GM19463 (cell line): ENCODE measurements around the gene MSI2.

Experiments used
- ATAC-seq: cut with Tn5 transposase; IDR thresholded peaks from one replicate; pipeline ENCODE4 v1.9.1; 2021; ENCODE audit warnings: mild to moderate bottlenecking, moderate library complexity; ENCODE audit not compliant: unreplicated experiment

MSI2 gene

DNA sequence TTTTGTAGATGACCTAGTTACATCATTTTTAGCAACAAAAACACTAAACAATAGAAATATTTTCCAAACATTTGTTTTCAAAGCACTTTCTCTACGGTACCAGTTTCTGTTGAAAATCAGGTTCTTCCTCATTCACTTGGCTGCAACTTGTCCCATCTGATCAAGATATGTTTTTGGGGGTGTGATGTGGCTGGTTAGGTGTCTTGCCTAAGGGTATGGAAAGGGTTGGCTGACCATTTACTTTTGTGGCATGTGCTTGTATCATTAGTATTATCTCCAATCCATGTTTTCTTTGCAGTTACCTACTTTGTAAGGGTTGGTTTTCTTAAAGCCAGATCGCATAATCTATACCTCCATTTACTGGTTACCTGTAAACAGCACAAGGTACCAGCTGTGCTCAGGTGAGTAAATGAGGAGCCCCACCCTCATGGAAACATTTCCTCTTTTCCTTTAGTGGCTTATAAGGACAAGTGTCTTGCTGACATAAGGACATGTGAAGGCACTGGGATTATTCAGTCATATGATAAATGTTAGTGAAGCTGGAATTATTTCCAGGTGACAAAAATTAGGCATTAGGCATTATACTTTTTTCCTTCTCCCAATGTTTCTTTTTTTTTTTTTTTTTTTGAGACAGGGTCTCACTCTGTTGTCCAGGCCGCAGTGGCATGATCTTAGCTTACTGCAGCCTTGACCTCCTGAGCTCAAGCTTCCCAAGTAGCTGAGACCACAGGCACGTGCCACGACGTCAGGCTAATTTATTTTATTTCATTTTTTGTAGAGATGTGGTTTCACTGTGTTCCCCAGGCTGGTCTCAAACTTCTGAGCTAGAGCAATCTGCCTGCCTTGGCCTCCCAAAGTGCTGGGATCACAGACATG lies 326.8 kb downstream of the MSI2 start:
- no peak for ATAC-seq

DNA sequence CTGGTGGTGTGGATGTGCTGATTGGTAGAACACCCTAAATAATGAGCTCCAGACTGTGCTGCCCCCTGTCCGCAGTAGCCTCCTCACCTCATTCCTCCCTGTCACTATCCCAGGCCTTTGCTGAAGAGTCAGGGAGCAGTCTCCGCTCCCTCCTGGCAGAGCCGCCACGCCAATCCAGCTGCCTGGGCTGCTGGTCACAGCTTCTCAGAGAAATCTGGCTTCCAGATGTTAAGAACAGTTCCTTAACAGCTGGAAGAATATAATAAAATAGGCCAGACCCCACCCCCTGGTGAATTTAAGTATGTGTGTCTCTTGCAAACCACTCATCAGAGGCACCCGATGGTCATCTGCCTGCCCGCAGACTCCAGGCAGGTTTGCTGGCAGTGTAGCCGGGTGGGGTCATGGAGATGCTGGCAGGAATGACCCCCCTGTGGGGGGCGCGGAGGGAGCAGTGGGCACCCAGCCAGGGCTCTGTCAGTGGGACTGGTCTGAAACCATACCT lies 327.8 kb downstream of the MSI2 start:
- no peak for ATAC-seq

DNA sequence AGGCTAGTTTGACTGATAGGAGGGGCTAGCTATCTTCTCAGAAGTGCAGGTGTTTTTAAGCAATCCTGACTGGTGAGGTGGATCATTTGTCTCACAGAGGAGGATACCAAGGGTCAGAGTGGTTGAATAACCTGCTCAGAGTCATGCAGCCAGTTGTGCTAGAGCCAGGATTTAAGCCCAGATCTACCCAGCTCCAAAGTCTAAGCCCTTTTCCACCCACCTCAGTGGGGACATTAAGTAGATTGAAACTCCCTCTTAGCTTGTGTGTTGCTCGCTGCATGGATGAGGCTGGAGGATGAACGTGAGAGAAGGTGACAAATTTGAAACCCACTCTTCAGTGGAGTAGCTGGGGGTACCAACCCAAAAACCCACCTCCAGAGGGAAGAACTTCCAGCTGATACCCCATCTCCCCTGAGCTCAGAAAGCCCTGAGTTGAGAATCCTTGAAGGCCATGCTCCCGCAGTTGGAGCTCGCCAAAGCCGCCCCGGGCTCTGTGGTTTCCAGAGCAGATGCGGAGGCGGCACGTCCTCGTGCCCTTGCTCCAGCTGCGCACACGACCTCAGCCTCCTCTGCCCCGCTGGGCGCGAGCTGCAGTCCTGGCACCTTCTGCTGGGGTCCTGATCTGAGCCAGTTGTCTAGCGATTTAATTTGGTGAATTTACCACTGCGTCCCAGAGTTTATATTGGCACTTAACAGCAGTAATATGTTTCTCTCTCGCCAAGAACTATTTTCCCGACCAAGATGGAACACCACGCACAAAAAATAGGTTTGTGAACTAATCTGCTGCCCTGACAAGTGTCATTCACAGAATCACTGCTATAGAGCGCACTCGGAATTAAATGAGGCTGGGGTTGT lies 329.2 kb downstream of the MSI2 start:
- ATAC-seq, result no peak

DNA sequence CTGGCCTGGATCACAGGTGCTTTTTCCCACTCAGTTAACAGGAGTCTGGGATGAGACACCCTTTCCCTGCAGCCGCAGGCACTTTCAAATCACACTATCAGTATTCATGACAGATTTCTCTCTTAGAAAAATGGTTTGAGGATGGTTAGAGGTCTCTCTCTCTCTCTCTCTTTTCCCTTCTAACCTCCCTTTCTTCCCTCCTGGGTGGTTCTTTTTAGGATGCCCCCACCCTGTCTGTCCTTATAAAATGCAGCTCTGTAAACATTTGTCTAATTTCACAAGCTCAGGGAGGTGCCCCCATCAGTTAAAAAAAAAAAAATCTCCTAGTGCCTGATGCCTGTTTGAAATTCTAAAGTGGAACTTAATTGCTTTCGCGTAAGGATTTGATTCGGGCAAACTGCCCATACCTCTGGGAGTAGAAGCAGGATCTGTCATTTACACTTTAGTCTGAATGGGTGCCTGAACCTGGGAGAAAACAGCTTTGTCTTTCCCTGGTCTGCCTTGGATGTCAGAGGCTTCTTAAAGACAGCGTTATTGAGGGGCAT lies 329.9 kb downstream of the MSI2 start:
- ATAC-seq, result no peak

DNA sequence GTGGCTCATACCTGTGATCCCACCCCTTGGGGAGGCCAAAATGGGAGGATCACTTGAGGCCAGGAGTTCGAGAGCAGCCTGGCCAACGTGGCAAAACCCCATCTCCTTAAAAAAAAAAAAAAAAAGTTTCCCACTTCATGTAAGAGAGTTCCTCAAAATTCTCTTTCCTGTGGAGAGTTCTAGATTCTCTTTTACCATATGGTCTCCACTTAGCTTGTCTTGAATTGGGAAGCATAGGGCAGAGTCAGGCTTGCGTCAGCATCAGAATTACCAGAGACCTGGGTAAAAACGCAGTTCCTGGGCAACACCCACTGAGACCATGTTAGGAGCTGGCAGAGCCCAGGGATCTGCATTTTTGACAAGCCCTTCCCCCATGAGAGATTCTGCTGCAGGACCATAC lies 330.4 kb downstream of the MSI2 start:
- ATAC-seq, result no peak

DNA sequence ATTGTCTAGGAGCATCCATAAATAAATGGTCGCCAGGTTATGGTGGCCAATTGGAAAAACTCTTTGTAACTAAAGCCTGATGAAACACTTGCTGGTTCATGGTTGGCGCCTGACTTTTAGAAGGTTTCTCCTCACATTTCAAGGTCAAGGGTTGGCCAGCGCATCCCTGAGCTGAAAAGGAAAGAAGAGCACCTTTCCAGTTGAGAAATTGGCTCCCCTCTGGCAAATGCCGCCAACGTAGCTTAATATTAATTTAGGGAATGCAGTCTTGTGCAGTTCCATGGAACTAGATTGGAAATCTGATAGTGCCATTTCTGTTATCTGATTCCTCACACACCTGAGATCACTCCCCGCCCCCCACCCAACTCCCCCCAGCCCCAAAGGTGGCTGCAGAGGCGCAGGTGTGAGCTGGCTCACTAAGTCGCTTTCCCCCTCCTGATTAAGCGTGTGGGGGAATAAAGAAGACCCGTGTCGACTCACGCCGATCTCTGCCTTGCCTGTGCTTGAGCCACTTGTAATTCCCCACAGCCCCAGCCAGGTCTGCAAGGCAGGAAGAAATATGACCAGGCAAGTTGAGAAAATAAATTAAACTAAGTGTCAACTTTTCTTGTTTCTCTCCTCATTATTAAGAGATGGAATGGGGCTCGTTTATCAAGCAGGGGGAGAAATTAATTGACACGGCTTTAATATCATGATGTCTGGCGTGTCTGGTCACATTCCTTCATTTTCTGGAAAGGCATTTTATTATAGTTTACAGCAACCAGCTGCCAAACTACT lies 331.1 kb downstream of the MSI2 start:
- ATAC-seq, result no peak

DNA sequence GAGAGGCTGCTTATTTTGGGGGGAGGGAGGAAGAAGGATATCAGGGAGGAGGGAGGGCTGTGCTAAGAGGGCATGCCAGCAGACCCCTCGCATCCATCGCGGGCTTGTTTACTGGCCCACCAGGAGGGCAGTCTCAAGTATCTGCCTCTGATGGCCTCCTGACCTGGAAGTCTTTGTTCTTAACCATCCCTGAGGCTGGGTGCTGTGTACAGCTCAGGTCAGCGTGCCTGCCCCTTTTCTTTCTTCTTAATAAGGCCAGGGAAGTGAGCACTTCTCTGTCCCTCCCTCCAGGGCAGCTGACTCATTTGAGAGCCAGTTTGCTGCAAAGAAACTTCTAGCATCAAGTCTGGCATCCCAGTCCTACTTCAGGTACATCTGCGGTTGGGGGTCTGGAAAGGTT lies 331.8 kb downstream of the MSI2 start:
- no peak for ATAC-seq

DNA sequence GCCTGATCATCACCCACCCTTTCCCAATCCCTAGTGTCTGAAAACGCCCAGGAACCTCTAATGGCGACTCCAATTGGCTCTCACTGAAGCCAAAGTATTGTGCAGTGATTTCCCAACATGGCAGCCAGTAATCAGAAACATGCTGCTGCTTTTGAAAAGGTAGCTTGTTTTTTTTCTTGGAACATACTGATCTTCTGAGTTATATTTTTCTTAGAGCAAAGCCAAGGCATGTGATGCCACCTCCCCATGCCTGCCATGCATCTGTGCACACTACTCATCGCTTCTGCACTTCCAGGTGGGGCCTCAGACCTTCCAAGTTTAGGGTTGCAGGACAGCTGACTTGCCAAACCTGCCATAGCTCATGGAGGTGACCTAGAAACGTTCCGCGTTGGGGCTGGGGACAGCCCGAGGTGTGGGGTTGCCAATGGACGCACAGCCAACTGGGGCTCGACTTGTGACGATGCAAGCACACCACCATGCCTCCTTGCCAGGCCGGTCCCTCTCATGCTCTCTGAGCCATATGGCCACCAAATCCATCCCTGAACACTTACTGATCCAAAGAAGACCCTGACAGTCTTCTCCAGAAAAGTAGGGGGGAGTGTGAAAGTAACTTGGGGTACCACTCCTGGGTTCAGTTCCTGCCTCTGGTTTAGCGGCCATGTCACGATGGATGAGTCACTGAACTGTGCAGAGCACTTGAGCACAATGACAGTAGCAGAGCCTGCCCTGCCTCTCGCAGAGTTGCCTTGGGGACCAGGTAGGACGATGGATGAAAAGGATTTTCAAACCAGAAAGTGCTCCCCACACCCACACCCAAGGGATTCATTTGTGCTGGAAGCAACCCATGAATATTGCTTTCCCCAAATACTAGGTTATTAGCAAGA lies 333.1 kb downstream of the MSI2 start:
- no peak for ATAC-seq

DNA sequence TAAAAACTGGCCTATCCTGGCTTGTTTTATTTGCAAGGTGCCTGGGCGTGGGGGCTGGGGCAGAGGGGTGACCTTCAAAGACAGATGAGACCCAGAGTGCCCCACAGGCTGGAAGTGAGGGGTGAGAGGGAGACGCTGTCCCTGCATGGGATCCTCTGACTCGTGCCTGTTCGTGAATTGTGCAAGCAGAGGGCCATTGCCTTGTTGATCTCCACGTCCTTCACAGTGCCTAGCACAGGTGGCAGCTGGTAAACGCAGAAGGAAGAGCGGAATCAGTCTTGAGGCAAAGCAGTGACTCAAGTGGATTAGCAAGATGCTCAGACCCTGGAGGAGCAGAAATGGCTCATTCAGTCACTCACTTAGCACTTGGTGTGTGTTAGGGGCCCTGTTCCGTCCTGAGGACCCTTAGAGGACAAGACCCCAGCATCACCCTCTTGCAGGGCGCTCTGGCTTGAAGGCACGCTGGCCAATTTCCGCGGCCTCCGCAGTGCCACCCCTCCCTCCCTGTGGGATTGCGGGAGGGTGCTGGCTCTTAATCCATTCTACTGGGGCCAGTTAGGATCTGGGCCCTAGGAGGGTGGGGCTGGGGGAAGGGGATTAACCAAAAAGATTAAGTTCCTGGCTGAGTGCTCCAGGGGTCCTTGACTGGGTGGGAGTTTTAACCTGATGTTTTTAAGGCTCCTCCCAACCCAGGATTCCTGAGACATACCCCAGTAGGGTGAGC lies 337.6 kb downstream of the MSI2 start:
- ATAC-seq, result no peak

DNA sequence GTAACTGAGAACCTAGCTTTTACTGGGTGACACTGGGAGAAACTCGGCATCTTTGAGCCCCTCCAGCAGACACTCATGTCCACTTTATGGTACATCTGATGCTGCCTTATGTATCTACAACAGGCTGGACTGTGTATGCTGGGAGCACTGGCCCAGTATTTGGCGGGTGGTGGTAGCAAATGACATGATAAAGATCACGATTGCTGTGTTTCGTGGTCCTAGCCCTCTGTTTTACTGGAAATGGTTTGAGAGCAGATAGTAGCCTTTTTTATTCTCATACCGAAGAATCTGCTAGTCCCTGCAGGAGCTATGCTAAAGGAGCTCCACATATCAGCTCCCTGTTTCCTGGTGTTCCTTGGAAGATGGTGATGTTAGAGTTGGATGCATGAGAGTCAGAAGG lies 338.4 kb downstream of the MSI2 start:
- no peak for ATAC-seq

DNA sequence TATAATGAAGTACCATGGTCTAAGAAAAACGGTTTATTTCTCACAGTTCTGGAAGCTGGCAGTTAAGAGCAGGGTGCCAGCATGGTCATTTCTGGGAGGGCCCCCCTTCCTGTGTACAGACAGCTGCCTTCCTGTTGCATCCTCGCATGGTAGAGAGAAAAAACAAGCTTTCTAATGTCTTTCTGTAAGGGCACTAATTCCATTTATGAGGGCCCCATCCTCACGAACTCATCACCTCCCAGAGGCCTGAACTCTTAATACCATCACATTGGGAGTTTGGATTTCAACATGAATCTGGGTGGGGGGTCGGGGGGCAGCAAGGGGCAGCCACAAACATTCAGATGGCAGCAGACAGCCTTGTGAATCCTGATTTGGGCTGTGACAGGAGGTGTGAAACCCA lies 339.1 kb downstream of the MSI2 start:
- ATAC-seq, result no peak

DNA sequence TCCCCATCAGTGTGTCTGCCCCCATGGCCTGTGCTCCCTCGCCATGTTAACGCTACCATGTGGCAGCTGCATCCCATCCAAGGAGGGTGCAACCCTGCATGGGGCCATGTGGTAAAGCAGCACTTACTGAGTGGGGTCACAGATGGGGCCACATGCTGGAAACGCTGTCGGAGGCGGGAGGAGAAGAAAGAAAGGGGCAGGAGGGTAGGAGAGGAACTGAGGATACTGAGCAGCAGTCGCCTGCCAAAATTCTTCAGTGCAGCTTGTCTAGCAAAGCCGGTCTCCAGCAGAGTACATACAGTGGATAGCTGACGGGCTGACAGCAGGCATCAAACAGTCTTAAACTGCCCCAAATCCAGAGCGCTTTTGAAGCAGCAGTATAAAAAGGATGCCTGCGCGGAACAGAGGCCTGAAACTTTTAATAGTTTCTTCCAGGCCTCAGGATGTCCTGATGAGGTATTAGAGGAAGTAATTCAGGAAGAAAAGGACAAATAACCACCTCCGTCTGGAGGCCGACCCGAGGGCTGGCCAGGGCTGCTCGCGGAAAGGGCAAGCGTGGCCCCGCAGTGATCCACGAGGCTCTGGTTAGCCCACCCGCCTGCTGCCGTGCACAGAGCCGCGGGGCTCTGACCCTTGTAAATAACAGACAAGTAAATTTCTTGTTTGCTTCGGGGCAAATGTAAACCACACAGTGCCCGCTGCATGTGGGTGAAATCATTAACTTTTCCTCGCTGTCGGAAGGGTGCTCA lies 339.8 kb downstream of the MSI2 start:
- no peak for ATAC-seq

DNA sequence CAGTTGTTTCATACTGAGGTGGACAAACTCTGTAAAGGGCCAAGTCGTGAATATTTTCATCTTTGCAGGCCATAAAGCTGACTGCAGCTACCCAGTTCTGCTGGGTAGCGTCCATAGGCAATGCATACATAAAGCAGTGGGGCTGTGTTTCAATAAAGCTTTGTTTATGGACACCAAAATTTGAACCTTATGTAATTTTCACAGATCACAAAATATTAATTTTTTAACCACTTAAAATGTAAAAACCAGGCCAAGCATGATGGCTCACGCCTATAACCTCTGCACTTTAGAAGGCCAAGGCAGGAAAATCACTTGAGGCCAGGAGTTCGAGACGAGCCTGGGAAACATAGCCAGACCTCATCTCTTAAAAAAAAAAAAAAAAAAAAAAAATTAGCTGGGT lies 340.8 kb downstream of the MSI2 start:
- no peak for ATAC-seq

DNA sequence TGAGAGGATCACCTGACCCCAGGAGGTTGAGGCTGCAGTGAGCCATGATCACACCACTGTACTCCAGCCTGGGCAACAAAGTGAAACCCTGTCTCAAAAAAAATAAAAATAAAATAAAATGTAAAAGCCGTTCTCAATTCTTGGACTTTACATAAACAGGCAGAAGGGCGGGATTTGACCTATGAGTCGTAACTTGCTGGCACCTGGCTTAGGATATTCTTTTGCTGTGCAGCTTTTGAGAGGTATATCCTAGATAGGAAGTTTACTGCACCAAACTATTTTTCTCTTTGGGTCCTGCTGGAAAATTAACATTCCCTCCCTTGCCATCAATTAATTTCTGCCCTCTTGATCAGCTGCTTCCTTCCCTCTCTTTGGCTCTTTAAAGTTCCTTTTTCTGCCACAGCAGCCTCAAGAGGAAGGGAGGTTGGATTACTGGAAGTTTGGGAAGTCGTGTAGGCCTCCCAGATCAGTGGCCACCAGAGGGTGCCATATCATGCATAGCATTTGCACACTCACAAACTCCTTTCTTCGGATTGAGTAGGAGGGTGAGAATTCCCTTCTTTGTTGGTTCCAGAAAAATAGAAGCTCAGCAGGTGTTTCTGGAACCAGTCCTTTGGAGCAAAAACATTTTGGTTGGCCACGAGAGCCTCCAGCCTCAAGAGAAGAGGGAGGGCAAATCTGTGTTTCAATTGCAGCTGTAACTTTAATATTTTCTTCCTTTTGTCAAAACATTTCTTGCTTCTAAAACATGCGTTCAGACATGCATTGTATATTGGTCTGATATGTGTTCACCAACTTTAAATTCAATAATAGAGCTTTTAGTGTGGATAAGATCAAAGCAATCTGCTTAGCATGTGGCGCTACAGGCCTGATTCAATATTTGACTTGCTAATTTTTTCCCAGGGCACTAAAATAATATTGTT lies 341.5 kb downstream of the MSI2 start:
- ATAC-seq, result no peak

DNA sequence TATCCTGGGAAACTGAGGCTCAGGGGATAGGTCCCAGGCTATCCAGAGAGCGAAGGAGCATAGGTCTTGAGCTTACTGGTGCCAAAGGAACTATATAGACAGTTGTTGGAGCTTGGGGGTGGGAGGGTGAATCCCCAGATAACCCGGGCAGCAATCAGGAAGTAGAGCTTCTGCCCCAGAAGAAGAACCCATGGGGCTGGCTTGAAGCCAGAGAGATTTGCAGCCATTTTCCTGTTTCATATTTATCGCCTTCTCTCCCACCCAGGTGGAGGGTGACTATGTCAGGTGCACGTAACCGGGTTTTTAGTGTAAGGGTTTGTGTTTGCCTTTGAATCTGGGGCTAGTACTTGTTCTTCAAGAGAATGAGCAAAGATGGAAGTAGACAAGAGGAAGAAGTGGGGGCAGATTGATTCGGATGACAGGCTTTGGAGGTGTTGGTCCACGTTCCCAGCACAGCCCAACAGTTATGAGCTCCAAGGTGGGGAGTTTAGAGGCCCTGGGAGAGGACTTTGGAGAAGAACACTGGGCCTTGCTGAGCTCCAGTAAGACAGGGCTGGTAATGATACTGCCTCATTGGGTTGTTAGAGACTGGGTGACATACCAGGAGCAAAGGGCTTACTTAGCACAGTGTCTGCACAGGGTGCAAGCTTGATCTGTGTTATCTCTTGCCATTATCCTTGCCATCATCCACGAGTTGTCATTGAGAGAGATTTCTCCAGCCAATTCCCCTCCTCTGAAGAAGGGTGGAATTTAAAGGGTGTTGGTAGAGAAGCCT lies 343.1 kb downstream of the MSI2 start:
- no peak for ATAC-seq

DNA sequence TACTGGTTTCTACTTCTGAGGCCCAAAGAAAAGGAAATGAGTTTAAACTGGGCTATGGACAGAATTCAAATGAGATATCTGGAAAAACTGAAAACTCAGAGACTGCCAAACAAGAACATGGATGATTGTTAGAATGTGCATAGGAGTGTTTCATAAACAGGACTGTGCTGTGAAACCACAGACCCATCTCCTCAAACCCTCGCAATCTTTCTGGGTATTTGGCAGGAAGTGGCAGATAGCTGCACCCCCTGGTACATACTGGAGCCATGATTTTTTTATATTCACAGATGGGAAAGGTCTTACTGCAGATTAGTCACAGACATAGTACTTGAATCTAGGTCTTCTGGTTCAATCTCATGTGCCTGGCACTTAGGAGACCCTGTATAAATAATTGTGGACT lies 343.8 kb downstream of the MSI2 start:
- ATAC-seq, result no peak
